NCI-H748 (cell line): ENCODE measurements around the gene MYBPH.

ENCODE experiments used
- DNase-seq: peaks from one replicate; lab custom pipeline; 2025; ENCODE audit not compliant: unreplicated experiment; lab: John Stamatoyannopoulos, UW

MYBPH gene

GRCh38 chr1:203167026-203167912, 8.4 kb downstream of the MYBPH start:
- peak; percentile 5 for DNase-seq

- no peak for DNase-seq
Measured at GRCh38 chr1:203166192-203166940, 9.3 kb downstream of the MYBPH start.

GRCh38 chr1:203165800-203166161, 9.8 kb downstream of the MYBPH start:
- no peak for DNase-seq

DNA sequence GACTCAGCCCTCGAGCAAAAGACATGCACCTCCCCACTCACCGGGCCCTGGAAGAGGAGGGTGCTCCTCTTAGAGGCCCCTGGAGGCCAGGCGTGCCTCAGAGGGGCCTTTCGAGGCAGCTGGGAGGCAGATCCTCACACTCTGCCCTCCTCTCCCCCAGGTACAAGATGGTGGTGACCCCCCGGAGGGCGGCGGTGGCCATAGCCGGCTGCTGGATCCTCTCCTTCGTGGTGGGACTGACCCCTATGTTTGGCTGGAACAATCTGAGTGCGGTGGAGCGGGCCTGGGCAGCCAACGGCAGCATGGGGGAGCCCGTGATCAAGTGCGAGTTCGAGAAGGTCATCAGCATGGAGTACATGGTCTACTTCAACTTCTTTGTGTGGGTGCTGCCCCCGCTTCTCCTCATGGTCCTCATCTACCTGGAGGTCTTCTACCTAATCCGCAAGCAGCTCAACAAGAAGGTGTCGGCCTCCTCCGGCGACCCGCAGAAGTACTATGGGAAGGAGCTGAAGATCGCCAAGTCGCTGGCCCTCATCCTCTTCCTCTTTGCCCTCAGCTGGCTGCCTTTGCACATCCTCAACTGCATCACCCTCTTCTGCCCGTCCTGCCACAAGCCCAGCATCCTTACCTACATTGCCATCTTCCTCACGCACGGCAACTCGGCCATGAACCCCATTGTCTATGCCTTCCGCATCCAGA, 10.4 kb downstream of the MYBPH start:
- DNase-seq: no peak

DNA sequence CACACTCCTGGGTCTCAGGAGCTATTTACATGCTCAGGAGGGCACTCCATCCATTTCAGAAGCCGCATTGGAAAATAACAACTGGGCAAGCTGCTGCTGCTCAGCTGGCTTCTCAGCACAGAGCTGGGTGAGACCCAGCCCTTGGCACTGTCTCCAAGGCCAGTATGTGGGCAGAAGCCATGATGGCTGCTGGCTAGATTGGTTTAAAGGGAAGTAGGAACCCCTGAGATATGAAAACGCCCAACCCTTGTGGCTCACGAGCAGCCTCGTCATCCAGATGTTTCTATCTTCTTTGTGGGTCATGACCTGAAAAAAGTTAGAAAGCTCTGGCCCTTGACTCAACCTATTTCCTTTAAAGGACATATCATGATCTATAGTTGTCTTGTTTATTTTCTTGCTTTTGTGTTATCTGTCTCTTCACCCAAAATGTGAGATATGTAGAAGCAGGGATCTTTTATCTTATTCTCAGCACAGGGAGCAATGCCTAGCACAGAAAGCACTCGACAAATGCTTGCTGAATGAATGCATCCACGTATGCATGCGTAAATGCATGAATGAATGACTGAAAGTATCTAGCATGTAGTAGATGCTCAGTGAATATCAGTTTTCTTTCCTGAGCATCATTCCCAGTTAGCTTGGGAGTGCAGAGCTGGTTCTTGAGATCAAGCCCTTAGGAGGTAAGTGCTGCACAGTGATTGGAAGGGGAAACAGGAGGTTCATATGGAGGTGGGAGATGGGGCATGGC, 11.6 kb downstream of the MYBPH start:
- DNase-seq: no peak

DNA sequence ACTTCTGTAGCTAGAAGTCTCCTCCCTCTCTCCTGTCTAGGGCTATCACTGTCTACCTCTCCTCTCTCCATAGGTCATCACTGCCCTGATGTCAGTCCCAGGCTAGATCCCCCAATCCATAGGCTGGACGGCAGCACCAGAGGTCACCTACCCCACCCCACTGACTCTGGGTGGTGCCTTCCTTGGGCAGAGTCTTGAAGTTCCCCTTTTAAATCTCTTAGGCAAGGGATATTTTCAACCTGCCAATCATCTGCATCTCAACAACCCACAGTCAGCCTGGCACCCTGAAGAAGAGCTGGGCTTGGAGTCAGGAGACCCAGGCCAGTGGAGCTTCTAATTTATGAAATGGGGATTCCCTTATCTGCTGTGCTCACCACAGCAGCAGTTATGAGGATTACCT, 13.2 kb downstream of the MYBPH start:
- no peak for DNase-seq

DNA sequence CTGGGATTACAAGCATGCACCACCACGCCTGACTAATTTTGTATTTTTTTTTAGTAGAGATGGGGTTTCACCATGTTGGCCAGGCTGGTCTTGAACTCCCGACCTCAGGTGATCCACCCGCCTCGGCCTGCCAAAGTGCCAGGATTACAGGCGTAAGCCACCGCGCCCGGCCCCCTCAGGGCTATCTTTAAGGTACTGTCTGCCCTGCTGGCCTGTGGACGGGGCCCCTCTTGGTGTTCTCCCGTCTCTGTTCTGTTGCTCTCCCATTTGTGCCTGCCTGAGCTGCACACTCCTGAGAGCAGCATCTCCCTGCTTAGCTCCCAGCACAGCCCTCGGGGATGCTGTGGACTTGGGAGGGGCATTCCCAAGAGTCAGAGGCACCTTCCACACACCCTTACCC, 13.9 kb downstream of the MYBPH start:
- no peak for DNase-seq

DNA sequence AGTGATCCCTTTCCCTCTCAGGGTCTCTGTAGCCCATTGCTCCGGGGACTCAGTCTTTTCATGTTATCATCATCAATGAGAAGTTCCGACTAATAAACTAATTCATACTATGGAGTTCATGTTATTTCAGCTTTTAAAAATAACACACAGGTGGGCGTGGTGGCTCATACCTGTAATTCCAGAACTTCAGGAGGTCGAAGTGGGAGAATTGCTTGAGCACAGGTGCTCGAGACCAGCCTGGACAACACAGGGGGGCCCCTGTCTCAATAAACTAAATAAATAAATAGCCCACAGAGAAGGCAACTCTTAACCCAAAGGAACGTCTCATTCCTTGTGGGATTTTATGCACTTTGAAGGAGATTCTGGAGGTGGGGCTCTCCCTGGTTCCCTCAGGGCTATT, 14.5 kb downstream of the MYBPH start:
- no peak for DNase-seq

DNA sequence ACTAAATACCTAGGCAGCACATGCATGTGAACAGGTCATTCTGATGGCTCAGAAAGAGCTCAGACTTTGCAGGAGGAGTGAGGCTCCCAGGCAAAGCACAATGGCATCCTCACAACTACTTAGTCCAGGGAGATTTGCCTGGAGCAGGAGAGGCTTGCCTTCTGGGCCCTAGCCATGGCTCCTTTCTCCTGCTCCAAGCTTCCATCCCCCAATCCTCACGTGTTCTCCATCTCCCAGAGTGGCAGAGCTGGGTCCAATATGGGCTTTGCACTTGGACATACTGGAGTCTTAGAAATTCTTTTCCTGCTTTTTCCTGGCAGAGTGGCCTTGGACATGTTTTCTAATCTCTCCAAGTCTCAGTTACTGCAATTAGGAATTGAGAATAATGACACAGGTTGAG, 15.8 kb downstream of the MYBPH start:
- DNase-seq: no peak

- peak; percentile 54 for DNase-seq
Measured at GRCh38 chr1:203158960-203159665, 16.5 kb downstream of the MYBPH start.

- DNase-seq: no peak
Measured at GRCh38 chr1:203158423-203158822, 17.2 kb downstream of the MYBPH start.

GRCh38 chr1:203156280-203156679, 19.3 kb downstream of the MYBPH start:
- no peak for DNase-seq

DNA sequence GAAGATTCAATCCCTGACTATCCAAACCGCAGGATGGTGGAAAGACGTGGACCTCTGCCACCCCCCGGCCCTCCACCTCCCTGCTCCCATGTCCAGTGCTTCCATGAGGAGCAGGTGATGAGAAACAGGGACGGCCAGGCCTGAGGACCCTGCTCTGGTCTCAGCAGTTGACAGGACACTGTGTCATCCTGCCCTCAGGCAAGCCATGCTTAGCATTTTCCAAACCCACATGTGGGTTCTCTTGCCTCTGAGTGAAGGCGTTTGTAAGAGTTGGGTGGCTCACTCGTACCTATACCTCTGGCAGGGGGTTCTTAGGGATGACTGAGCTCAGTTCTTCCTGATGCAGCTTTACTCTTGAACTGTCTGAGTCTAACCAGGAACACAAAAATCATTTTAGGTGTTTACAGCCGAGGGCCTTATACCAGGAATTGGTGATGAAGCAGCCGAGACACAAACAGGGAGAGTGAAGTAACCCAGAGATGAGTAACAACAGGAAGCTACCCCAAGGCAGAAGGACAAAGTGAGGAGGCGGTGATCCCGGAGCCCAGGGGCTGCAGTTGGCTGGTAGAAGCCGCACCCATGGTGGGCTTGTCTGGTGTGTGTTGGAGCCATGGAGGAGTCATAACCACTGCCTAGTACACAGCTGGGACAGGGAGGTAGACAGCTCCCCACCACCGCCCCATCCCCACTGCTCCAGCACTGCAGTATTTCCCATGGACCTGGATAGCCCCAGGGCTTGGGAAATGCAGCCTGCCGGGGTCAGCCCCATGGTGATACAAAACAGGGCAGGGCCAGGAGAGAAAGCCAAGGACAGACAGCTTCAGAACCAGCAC, 21.4 kb downstream of the MYBPH start:
- no peak for DNase-seq

DNA sequence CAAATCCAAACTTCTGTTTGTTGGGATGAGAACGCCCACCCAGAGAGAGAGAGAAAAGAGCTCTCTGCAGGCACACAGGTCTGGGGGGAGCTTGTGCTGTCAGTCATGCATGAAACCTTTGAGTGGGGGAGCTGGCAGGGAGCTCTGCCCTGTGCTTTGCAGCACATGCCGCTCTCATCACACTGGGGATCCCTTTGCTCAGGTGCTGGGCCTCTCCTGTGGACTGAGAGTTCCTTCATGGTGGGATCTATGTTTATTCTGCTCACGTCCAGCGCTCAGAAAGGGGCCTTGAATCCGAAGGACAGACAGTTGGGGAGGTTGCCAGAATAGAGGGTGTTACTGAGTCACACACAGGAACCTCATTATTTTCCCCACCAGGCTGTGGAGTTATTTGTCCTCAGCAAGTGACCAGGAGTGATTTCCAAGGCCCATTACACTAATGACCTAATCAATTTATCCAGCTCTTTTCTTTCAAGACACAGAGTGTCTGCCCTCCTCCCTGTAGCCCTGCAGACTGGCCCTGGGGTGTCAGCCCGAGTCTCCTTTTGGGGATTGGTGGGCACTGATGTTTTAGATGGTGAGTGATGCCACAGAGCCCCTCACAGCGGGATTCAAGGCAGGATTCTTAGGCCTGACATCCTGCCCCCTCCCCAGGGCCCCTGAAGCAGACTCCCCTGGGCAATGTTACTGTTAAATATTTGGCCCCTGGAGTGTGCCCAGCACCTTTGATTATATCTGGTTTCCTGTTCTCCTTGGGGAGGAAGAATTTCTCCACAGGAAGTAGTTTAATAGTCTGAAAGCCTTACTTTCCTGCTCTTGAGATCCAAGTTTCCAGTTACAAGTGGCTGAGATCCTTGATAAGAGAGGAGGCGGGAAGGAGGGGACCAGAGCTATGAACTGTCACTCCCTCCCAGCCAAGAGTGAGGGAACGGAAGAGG, 22.3 kb downstream of the MYBPH start:
- no peak for DNase-seq

DNA sequence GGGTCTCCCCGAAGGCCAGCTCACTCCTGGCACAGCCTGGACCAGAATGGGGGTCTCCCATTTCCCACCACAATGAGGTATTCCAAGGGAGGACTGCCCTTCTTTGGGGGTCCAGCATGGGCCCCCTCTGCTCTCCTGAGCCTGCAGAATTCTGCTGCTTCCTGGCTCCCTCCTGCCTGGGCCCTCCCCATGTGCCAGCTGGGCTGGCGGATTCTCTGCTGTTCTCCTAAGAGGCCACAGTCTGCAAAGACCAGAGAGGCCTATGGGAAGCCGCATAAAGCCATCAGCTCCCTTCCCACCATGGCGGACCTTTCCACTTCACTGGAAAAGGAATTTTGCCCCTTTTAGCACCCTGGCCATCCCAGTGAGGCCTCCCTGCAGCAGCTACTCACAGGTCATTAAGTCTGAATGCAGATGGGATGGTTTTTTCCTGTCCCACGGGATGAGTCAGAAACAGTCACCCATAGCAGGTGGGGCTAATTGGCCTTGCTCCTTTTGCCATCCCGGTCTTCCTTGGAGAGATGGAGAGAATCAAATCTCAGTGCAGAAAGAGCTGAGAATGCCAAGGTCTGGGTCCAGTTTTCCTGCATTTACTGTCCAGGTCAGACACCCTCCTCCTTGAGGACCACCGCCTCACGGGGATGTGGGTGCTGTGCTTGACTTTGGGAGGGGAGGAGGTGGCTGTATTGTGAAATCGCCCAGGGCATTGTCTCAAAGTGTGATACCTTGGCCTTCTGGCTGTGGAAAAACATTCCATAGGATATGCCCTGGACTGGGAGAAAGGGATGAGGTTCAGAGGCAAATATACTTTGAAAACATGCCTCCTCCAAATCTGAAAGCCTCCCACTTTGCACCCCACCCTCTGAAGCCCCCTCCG, 23.2 kb downstream of the MYBPH start:
- DNase-seq: no peak

- DNase-seq: no peak
Measured at GRCh38 chr1:203151362-203152157, 24.1 kb downstream of the MYBPH start.
